GM19452 (cell line): ENCODE results near the gene NKD2.

Source experiments
- ATAC-seq: cut with Tn5 transposase; IDR thresholded peaks from one replicate; pipeline ENCODE4 v1.9.1; 2021; ENCODE audit not compliant: unreplicated experiment

Gene NKD2

GRCh38 chr5:1028481-1029281, 20.1 kb downstream of the NKD2 start:
- ATAC-seq = no peak

DNA sequence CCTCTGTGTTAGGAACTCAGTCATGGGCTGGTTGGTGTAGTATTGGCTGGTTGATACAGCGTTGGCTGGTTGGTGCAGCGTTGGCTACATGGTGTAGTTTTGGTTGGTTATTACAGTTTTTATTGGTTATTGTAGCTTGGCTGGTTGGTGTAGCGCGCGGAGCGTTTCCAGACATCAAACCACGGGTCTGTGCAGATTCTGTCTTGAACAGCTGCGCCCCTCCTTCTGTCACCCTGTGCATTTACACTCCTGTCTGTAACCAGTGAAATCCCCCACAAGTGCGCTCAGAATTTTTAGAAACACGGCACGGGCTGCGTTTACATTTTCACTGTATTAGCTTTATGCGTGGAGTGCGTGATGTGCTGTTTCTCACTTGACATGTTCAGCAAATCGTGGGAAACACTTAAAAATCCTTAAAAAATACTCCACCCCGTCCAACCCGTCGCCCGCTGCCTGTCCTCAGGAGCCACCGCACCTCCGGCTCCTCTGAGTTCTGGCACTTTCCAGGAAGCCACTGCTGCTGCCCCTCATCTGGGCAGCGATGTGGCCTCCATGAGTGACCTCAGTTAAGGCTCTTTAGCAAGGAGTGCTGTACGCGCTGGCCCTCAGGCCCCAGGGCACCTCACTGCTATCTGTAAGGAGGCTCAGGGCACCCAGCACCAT, 20.8 kb downstream of the NKD2 start:
- ATAC-seq = no peak

DNA sequence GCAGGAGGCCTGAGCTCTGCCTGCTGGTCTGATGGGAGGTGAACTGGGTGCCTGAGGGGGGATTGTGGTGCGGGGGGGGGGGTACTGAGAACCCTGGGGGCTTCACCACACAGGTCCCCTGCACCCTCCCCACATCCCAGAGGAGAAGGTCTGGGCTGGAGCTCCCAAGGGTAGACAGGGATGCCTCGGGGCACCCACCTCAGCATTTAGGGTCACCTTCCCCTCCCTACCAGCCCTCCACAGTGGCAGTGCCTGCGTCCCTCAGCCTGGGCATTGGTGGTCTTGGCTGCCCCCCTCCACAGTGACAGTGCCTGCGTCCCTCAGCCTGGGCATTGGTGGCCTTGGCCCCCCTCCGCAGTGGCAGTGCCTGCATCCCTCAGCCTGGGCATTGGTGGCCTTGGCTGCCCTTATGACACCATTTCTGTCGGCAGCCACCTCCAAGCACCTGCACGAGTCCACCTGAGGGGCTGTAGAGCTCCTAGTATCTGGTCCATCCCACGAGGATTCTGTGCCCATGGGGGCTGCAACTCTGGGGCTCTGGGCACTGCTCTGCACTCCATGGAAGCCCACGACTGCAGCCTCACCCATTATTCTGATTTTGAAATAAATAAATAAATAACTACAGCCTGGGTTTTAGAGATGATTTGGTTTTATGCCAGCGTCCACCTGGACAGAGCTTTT, 21.5 kb downstream of the NKD2 start:
- no peak for ATAC-seq

DNA sequence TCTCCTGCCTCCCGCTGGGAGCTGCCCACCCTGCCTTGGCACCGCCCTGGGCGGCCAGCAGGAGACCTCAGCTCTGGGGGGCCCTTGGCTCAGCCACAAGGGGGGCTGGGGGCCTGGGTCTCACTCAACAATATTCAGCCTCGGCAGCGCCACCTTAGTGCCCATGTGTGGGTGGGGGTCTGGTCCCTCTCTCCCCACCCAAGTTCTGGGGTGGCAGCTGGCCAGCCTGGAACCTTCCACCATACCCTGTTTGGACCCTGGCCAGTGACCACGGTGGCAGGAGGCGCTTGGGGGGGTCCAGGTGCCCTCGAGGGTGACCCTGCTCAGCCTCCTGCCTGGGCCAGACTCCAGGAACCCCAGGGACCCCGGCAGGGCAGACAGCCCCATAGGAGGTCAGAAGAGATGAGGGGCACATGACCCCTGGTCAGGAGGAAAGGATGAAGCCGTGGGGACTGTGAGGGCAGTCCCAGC, 22.2 kb downstream of the NKD2 start:
- no peak for ATAC-seq

GRCh38 chr5:1031306-1031959, 22.8 kb downstream of the NKD2 start:
- no peak for ATAC-seq

GRCh38 chr5:1032011-1032410, 23.4 kb downstream of the NKD2 start:
- no peak for ATAC-seq

- ATAC-seq = no peak
These were observed 24.0 kb downstream of the NKD2 start for GRCh38 chr5:1032551-1033027.

GRCh38 chr5:1033178-1033577, 24.6 kb downstream of the NKD2 start:
- ATAC-seq = no peak

DNA sequence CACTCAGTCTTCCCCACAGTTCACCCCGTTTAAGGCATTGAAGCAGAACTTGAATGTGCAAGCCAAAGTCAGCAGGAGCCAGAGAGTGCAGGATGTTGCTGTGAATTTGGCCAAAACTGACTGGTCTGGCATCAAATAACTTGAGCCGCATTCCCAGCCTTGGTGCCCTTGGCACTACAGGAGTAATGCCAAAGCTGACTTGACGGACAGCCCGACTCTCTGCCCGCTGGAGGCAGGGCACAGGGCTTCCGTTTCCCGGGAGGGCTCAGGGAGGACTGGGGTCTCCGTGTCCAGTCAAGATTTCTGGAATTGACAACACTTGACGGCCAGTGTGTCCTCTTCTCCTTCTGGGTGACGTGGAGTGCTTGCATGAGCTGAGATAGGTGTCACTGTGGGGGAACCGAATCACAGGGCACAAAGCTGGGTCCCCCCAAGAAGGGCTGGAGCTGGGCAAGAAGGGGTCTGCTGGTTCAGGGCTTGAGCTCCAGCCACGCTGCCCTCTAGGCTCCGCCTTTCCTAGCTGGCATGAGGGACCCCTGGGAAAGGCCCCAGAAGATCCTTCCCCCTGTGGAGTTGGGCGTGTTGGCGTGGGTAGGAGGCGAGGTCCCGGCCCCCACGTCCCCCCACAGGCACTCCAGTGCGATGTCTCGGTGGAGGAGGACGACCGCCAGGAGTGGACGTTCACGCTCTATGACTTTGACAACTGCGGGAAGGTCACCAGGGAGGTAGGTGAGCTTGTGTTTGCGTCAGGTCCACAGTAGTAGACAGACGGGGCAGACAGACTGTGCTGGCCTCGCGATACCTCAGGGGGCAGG, 25.2 kb downstream of the NKD2 start:
- ATAC-seq = no peak

GRCh38 chr5:1034421-1034905, 25.9 kb downstream of the NKD2 start:
- ATAC-seq = no peak

DNA sequence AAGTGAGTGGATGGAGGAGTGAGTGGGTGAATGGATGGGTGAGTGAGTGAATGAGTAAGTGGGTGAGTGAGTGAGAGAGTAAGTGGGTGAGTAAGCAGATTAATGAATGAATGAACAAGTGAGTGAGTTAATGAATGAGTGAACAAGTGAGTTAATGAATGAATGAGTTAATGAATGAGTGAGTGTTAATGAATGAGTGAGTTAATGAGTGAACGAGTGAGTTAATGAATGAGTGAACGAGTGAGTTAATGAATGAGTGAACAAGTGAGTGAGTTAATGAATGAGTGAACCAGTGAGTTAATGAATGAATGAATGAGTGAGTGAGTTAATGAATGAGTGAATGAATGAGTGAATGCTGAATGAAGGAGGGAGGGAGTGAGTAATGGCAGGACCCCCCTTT, 26.4 kb downstream of the NKD2 start:
- ATAC-seq = no peak

- ATAC-seq = no peak
These were observed 27.1 kb downstream of the NKD2 start for GRCh38 chr5:1035421-1036405.

- no peak for ATAC-seq
These were observed 28.0 kb downstream of the NKD2 start for GRCh38 chr5:1036504-1037122.

DNA sequence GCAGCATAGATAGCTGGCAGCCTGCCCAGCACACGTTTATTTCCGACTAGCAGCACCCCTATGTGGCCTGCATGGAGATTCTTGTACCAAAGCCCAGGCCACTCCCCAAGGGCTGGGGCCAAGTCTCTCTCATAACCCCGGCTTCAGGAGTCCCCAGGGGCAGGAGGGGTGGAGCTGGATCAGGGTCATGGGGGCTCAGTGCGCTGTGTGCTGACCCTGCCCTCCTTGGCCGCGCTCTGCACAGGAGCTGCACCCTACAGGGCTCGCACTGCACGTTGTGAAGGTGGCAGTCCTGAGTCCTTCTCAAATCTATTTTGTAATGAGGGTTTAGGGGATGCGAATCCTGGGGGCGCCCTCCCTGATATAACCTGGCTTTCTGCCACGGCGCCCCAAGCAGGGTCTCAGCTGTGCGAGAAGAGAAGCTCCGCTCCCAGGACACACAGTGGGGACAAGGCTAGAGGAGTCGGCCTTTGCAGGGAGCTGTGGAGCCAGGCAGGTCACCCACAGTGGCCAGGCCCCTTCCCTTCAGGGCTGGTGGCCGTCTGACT, 28.6 kb downstream of the NKD2 start:
- ATAC-seq = no peak

GRCh38 chr5:1037671-1038416, 29.2 kb downstream of the NKD2 start:
- no peak for ATAC-seq

DNA sequence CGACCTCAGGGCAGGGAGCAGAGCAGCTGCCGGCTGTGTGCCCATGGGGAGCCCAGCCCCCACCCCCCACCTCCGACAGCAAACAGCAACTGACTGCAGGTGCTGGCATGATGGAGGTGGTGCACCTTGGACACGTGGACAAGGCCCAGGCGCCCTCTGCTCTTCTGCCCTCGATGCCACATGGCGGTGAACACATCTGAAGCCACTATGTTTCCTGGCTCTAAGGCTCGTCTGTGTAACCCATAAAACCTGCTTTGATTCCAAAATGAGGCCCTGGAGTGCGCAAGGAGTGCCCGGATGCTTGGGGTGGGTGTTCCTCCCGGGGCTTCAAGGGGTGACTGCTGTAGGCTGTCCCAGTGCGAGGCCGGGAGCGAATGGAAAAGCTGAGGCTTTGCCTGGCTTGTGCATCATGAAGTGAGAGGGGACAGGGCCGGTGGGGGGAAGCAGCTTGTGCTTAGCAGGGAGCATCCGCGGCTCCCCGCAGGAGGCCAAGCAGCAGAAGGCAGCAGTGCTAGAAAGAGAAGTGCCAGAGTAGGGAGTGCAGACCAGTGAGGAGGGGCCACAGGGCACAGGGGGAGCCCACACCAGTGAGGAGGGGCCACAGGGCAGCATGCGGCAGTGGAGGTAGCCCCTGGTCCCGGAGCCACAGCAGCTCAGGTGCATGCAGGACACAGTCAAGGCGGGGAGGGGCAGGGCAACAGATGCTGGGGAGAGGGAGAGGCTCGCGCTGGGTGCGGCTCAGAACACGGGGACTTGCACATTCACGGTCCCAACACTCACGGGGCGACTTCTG, 30.0 kb downstream of the NKD2 start:
- no peak for ATAC-seq

DNA sequence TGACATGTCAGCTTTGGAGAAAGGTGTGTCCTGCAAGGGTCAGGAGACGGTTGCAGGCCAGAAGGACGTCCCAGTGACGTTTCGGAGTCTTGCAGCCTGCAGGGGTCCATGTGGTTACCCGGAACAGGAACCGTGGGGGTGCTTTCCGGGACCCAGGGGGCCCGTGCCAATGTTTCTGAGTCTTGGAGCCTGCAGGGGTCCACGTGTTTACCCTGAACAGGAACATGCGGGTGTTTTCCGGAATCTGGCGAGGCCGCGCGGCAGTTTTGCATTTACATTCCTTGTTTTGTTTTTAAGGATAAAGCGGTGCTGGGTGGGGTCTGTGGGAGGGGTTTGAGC, 30.6 kb downstream of the NKD2 start:
- ATAC-seq = no peak
